ENCODE results near the gene SLC48A1. TPM values are rescaled to one million over a fixed set of nuclear protein-coding genes. Genes with fewer than 3 reads are reported as not detected.
A peak's percentile ranks its signal among the peaks of the same experiment; 100 is the strongest.

SLC48A1 gene
- total RNA-seq, 2 experiments from 2014 or later, result 4.5 to 5.8 TPM

- Mint-ChIP-seq H3K27me3 (no peaks in the 10 kb centered on the region), H3K9me3 (no peaks in the 10 kb centered on the region), H3K36me3 (ENCODE audit: low read depth) (peaks cover 63% of the 10 kb centered on the region), H3K4me3 (peak overlapping the region; percentile 77), H3K4me1 (ENCODE audit: low read depth) (peaks cover 82% of the 10 kb centered on the region), H3K27ac (peak overlapping the region; percentile 85)
- H3K27me3 ChIP-seq (ENCODE audit: control insufficient read depth in 1 of 2, insufficient read depth in 2 of 2, low read length in 2 of 2), result no peaks in the 10 kb centered on the region
- peak overlapping the region; percentile 18 to 23 for H3K27ac ChIP-seq (ENCODE audit: low read depth in 1 of 2, low read length in 2 of 2)
- peak; percentile 47 for ATAC-seq (ENCODE audit: poor library complexity)
- intact Hi-C loops (cut with DNase I, micrococcal nuclease), result no loop called here
- no peaks in the 10 kb centered on the region for H3K9me3 ChIP-seq (ENCODE audit: control insufficient read depth in 1 of 2, insufficient read depth in 1 of 2, low read length in 2 of 2)
- no peak overlapping the region for H3K4me3 ChIP-seq (ENCODE audit: low read length)
- peaks cover 71% of the 10 kb centered on the region for H3K36me3 ChIP-seq (ENCODE audit: insufficient read depth, low read length)
- CTCF ChIA-PET, result interaction anchor here (0.7 to 7.3 kb wide), 10 partner anchors 10 to 61 kb away, joined by 3 to 65 read pairs (median 4); partner anchors contain the start of gene HDAC7
- POLR2A ChIA-PET, result interaction anchor here (0.8 to 2.6 kb wide), 7 partner anchors 8 to 32 kb away, joined by 3 to 12 read pairs (median 5); no protein-coding TSS in a partner anchor
- peaks cover 96% of the 10 kb centered on the region for H3K4me1 ChIP-seq (ENCODE audit: insufficient read depth, low read length)
- TF ChIP-seq CTCF (IDR thresholded peaks at IDR 0.05), result peak; percentile 15
- DNase-seq, result peak in 2 of 14 experiments; percentile 47 to 52
Measured at GRCh38 chr12:47802312-47802711, 29.3 kb downstream of the SLC48A1 start.

DNA sequence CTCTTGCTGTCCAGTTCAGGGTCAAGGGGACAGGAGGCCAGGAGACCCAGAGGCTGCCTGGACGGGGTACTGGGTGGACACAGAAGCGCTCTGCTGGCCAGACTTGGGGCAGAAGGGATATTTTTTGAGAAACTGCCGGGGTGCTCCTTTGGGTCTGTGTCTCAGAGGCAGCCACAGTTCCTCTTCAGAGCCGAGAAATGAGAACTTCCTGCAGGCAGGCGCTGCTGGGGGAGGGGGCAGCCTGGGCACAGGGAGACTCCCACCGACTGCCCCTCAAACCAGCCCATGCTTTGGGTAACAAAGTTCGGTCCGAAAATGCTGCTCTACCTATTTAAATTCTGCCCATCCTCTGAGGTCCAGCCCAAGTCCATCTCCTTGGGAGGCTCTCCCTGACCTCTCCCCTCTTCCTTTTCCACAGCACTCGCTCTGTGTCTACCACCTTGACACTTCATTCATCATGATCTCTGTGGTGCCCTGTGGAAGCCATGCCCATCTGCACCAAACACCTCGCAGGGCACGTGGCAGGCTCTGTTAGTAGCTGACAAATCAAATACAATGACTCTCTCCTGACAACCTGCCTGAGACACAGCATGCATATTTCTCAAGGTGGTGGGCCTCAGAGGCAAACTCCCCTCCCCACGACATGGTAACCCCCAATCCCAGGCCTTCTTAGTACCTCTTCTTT is 30.3 kb downstream of the SLC48A1 start:
- peaks cover 88% of the 10 kb centered on the region for H3K4me1 Mint-ChIP-seq (ENCODE audit: low read depth)
- Histone ChIP-seq H3K9me3 (ENCODE audit: control insufficient read depth in 1 of 2, insufficient read depth in 1 of 2, low read length in 2 of 2) (no peaks in the 10 kb centered on the region), H3K27ac (ENCODE audit: low read depth in 1 of 2, low read length in 2 of 2) (peak overlapping the region; percentile 18 to 23), H3K4me3 (ENCODE audit: low read length) (no peak overlapping the region), H3K27me3 (ENCODE audit: control insufficient read depth in 1 of 2, insufficient read depth in 2 of 2, low read length in 2 of 2) (no peaks in the 10 kb centered on the region), H3K36me3 (ENCODE audit: insufficient read depth, low read length) (peaks cover 61% of the 10 kb centered on the region), H3K4me1 (ENCODE audit: insufficient read depth, low read length) (peaks cover 100% of the 10 kb centered on the region)
- peak overlapping the region; percentile 75 for H3K4me3 Mint-ChIP-seq
- ChIA-PET CTCF (interaction anchor here (1.0 to 7.3 kb wide), 3 partner anchors 15 to 59 kb away, joined by 3 to 65 read pairs (median 16); partner anchors contain the start of gene HDAC7), POLR2A (interaction anchor here (1.2 to 2.1 kb wide), 3 partner anchors 10 to 27 kb away, joined by 4 to 14 read pairs (median 12); no protein-coding TSS in a partner anchor)
- H3K9me3 Mint-ChIP-seq, result no peaks in the 10 kb centered on the region
- intact Hi-C loops (cut with DNase I, micrococcal nuclease), result no loop called here
- H3K27me3 Mint-ChIP-seq, result no peaks in the 10 kb centered on the region
- H3K36me3 Mint-ChIP-seq (ENCODE audit: low read depth), result peaks cover 58% of the 10 kb centered on the region
- ATAC-seq (ENCODE audit: poor library complexity) (no peak), DNase-seq (no peak)
- no peak for TF ChIP-seq CTCF (IDR thresholded peaks at IDR 0.05)
- peak overlapping the region; percentile 96 for H3K27ac Mint-ChIP-seq

DNA sequence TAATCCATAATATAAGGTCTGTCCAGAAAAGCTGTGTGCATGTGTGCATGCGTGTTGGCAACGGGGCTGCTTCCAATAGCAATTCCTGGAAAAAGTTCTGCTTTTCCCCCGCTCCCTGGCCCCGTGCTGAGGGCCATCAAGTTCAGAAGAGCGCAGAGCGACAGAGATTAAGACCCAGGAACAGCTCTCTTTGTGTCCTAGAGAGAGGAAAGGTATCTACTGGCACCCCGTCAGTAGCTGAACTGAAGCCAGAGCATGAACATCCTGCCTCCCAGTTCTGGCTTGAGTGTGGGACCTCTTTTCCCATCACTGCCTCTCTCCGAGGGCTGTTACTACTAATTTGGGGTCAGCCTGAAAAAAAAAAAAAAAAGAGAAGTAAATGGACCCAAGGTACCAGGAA is 31.1 kb downstream of the SLC48A1 start:
- no peak for TF ChIP-seq CTCF (IDR thresholded peaks at IDR 0.05)
- H3K36me3 ChIP-seq (ENCODE audit: insufficient read depth, low read length), result peaks cover 53% of the 10 kb centered on the region
- Mint-ChIP-seq H3K4me1 (ENCODE audit: low read depth) (peaks cover 95% of the 10 kb centered on the region), H3K9me3 (no peaks in the 10 kb centered on the region), H3K27me3 (no peaks in the 10 kb centered on the region), H3K4me3 (peak overlapping the region; percentile 75), H3K27ac (peak overlapping the region; percentile 96), H3K36me3 (ENCODE audit: low read depth) (peaks cover 49% of the 10 kb centered on the region)
- ChIA-PET POLR2A (interaction anchor here (1.2 to 2.1 kb wide), 2 partner anchors 9 to 26 kb away, joined by 4 to 14 read pairs; no protein-coding TSS in a partner anchor), CTCF (interaction anchor here (0.7 to 5.3 kb wide), 6 partner anchors 9 to 407 kb away, joined by 3 to 45 read pairs (median 3); partner anchors contain the start of gene HDAC7)
- H3K9me3 ChIP-seq (ENCODE audit: control insufficient read depth in 1 of 2, insufficient read depth in 1 of 2, low read length in 2 of 2), result no peaks in the 10 kb centered on the region
- DNase-seq (no peak), ATAC-seq (ENCODE audit: poor library complexity) (no peak)
- H3K4me1 ChIP-seq (ENCODE audit: insufficient read depth, low read length), result peaks cover 100% of the 10 kb centered on the region
- peak overlapping the region in 1 of 2 donors; percentile 3 for H3K27ac ChIP-seq (ENCODE audit: low read depth in 1 of 2, low read length in 2 of 2)
- H3K27me3 ChIP-seq (ENCODE audit: control insufficient read depth in 1 of 2, insufficient read depth in 2 of 2, low read length in 2 of 2), result no peaks in the 10 kb centered on the region
- intact Hi-C loops (cut with DNase I, micrococcal nuclease), result loop anchor here in 1 of 2 experiments (2.0 kb wide), 1 partner anchor 33 kb away; no protein-coding TSS in a partner anchor
- no peak overlapping the region for H3K4me3 ChIP-seq (ENCODE audit: low read length)
